ENCODE measurements around the gene FLT3LG. TPM values are rescaled to one million over a fixed set of nuclear protein-coding genes. Genes with fewer than 3 reads are reported as not detected.

The FLT3LG gene
- total RNA-seq, 2 donors from 2014 or later = 0.52 to 0.66 TPM

GRCh38 chr19:49503582-49503962, 29.6 kb downstream of the FLT3LG start:
- no peak overlapping the region for H3K27ac ChIP-seq
- 64 to 72% methylated on average over 9 of the region's 9 CpGs for WGBS, 2 donors

GRCh38 chr19:49506575-49507105, 32.6 kb downstream of the FLT3LG start:
- Histone ChIP-seq H3K27ac (no peak overlapping the region), H3K9me3 (no peaks in the 10 kb centered on the region), H3K27me3 (no peaks in the 10 kb centered on the region), H3K36me3 (replicated peaks in 1 of 2; ENCODE audit: insufficient read depth in 1 of 2, low read depth in 2 of 2) (no peaks in the 10 kb centered on the region), H3K4me3 (no peak overlapping the region), H3K4me1 (peaks cover 7% of the 10 kb centered on the region)
- DNase-seq (peak; percentile 72 to 78 (median 76)), ATAC-seq (peak; percentile 82)
- WGBS, 2 donors = 12 to 22% methylated on average over 7 to 8 of the region's 8 CpGs
- TF ChIP-seq CTCF (IDR thresholded peaks at IDR 0.05) = peak; percentile 70 to 94 (median 87)
- no peak for TF ChIP-seq POLR2A (IDR thresholded peaks at IDR 0.05)
- intact Hi-C loops (cut with DNase I) = no loop called here

More at GRCh38 chr19:49503582-49503962, 29.6 kb downstream of the FLT3LG start:
- H3K36me3 ChIP-seq (replicated peaks in 1 of 2; ENCODE audit: insufficient read depth in 1 of 2, low read depth in 2 of 2) = peaks cover 0 to 3% of the 10 kb centered on the region in 2 donors
- TF ChIP-seq CTCF (IDR thresholded peaks at IDR 0.05) (no peak), POLR2A (IDR thresholded peaks at IDR 0.05) (no peak)
- DNase-seq (no peak), ATAC-seq (no peak)
- H3K4me1 ChIP-seq = peaks cover 21% of the 10 kb centered on the region
- no peaks in the 10 kb centered on the region for H3K9me3 ChIP-seq
- intact Hi-C loops (cut with DNase I) = no loop called here
- H3K27me3 ChIP-seq = no peaks in the 10 kb centered on the region
- no peak overlapping the region for H3K4me3 ChIP-seq

- Histone ChIP-seq H3K4me1 (peaks cover 15% of the 10 kb centered on the region), H3K9me3 (no peaks in the 10 kb centered on the region), H3K36me3 (replicated peaks in 1 of 2; ENCODE audit: insufficient read depth in 1 of 2, low read depth in 2 of 2) (no peaks in the 10 kb centered on the region), H3K27me3 (no peaks in the 10 kb centered on the region), H3K4me3 (no peak overlapping the region), H3K27ac (no peak overlapping the region)
- intact Hi-C loops (cut with DNase I) = no loop called here
- DNase-seq (no peak), ATAC-seq (no peak)
- WGBS, 2 donors = 72 to 82% methylated on average over 12 of the region's 12 CpGs
- TF ChIP-seq POLR2A (IDR thresholded peaks at IDR 0.05) (no peak), CTCF (IDR thresholded peaks at IDR 0.05) (no peak)
Observed at GRCh38 chr19:49507803-49508494, 33.9 kb downstream of the FLT3LG start.

- Histone ChIP-seq H3K27ac (peak overlapping the region; percentile 54 to 84 (median 74)), H3K27me3 (no peaks in the 10 kb centered on the region), H3K9me3 (no peaks in the 10 kb centered on the region), H3K36me3 (replicated peaks in 1 of 2; ENCODE audit: insufficient read depth in 1 of 2, low read depth in 2 of 2) (no peaks in the 10 kb centered on the region), H3K4me3 (peak overlapping the region; percentile 45 to 52), H3K4me1 (peaks cover 38% of the 10 kb centered on the region)
- TF ChIP-seq CTCF (IDR thresholded peaks at IDR 0.05) (no peak), POLR2A (IDR thresholded peaks at IDR 0.05) (no peak)
- 0 to 1% methylated on average over 14 to 43 of the region's 50 CpGs for WGBS, 2 donors
- DNase-seq (peak in 3 of 4 donors; percentile 61 to 70 (median 62)), ATAC-seq (peak; percentile 77)
- intact Hi-C loops (cut with DNase I) = no loop called here
Observed at GRCh38 chr19:49512970-49513745, 39.1 kb downstream of the FLT3LG start.
